HS-27A (cell line): ENCODE results near the gene EMX1.
"Not testable (repeated sequence)": the region's sequence is repeated elsewhere in the genome, so short reads cannot be mapped to it uniquely, and the experiment has no call there.

Source experiments
- DNase-seq: peaks from one replicate; pipeline ENCODE4 v3.0.0-alpha.2; 2012; ENCODE audit warnings: low read depth, missing footprints

Gene EMX1

GRCh38 chr2:72900191-72900825 is 17.0 kb upstream of the EMX1 start:
- no peak for DNase-seq

GRCh38 chr2:72901426-72901825 is 15.9 kb upstream of the EMX1 start:
- DNase-seq: no peak

- DNase-seq: not testable (repeated sequence)
Observed at GRCh38 chr2:72907369-72907768, 9.9 kb upstream of the EMX1 start.

- no peak for DNase-seq
Observed at GRCh38 chr2:72908741-72909140, 8.6 kb upstream of the EMX1 start.

- DNase-seq: no peak
Observed at GRCh38 chr2:72911256-72911655, 6.1 kb upstream of the EMX1 start.

- no peak for DNase-seq
Observed at GRCh38 chr2:72913486-72914205, 3.7 kb upstream of the EMX1 start.

GRCh38 chr2:72914206-72914559 is 3.1 kb upstream of the EMX1 start:
- DNase-seq: no peak

- DNase-seq: no peak
Observed at GRCh38 chr2:72914589-72915319, 2.6 kb upstream of the EMX1 start.

- DNase-seq: no peak
Observed at GRCh38 chr2:72915320-72915906, 1.9 kb upstream of the EMX1 start.

- no peak for DNase-seq
Observed at GRCh38 chr2:72915907-72916742, 1.2 kb upstream of the EMX1 start.

GRCh38 chr2:72916743-72917137 is 579 bp upstream of the EMX1 start:
- DNase-seq: no peak

- DNase-seq: no peak
Observed at GRCh38 chr2:72917877-72918553, 696 bp downstream of the EMX1 start.

- DNase-seq: no peak
Observed at GRCh38 chr2:72919414-72920317, 2.3 kb downstream of the EMX1 start.

- no peak for DNase-seq
Observed at GRCh38 chr2:72920318-72921087, 3.2 kb downstream of the EMX1 start.

GRCh38 chr2:72921088-72921851 is 4.0 kb downstream of the EMX1 start:
- DNase-seq: no peak

GRCh38 chr2:72921853-72922252 is 4.5 kb downstream of the EMX1 start:
- no peak for DNase-seq

GRCh38 chr2:72923833-72924352 is 6.6 kb downstream of the EMX1 start:
- no peak for DNase-seq
